B cell (primary cell): ENCODE data around the gene C6orf47. TPM values are rescaled to one million over a fixed set of nuclear protein-coding genes. Genes with fewer than 3 reads are reported as not detected.

Experiments
- ATAC-seq: fragments of 200-7000 bp; cut with Tn5 transposase; one replicate; pipeline ENCODE4 v1.10.0; 2021; ENCODE audit warnings: low read depth, mild to moderate bottlenecking, moderate number of reproducible peaks, moderate library complexity
- CTCF ChIA-PET: fragments of 350-600 bp; sonication (Branson Sonifier 250); formaldehyde crosslinking; loops from one replicate; lab custom pipeline; 2021; ENCODE audit warnings: antibody characterized with exemption, inconsistent platforms; lab: Charles Lee
- POLR2A ChIA-PET: fragments of 350-600 bp; sonication (Branson Sonifier 250); formaldehyde crosslinking; loops from one replicate; lab custom pipeline; 2021; ENCODE audit warnings: antibody characterized with exemption; lab: Charles Lee
- DNase-seq: peaks from one replicate; pipeline ENCODE4 v3.0.0; 2013
- H2AFZ ChIP-seq: 2 replicates; pipeline ENCODE4 v1.6.1; 2012; ENCODE audit warnings: mild to moderate bottlenecking, low read depth, low read length; ENCODE audit not compliant: insufficient read depth, poor library complexity, severe bottlenecking
- H3K27ac ChIP-seq, 2 donors: 1 replicate in 1 of 2; 2 replicates in 1 of 2; pipeline ENCODE4 v1.5.1; 2012 to 2013; ENCODE audit warnings: low read length in 2 of 2, mild to moderate bottlenecking in 2 of 2, moderate library complexity in 1 of 2
- H3K27me3 ChIP-seq, 4 experiments: fragments of 200-600 bp in 1 of 4; sonication (generic) in 1 of 4; replicated peaks in 1 of 4; 1 replicate in 2 of 4; 2 replicates in 2 of 4; pipeline versions ENCODE4 v1.6.1 to v1.7.0; 2013 to 2016; ENCODE audit warnings: low read length in 3 of 4, mild to moderate bottlenecking in 2 of 4, mixed read lengths in 1 of 4, moderate library complexity in 1 of 4; ENCODE audit not compliant: insufficient read depth in 4 of 4, control insufficient read depth in 3 of 4; ENCODE audit errors: control extremely low read depth in 1 of 4
- H3K36me3 ChIP-seq, 2 experiments: replicated peaks in 1 of 2; 1 replicate in 1 of 2; 2 replicates in 1 of 2; pipeline versions ENCODE4 v1.6.1 to v1.7.1; 2013; ENCODE audit warnings: low read length in 1 of 2; ENCODE audit not compliant: insufficient read depth in 2 of 2, control insufficient read depth in 1 of 2; ENCODE audit errors: control extremely low read depth in 1 of 2, extremely low read depth in 1 of 2
- H3K4me1 ChIP-seq, 2 donors: fragments of 200-600 bp in 1 of 2; sonication (generic) in 1 of 2; 1 replicate in 1 of 2; 2 replicates in 1 of 2; pipeline versions ENCODE4 v1.5.1 to v1.6.1; 2013 to 2017; ENCODE audit warnings: low read length in 2 of 2; ENCODE audit not compliant: control insufficient read depth in 2 of 2, insufficient read depth in 2 of 2
- H3K4me2 ChIP-seq: replicated peaks from 2 replicates; pipeline ENCODE3; 2012; ENCODE audit warnings: mild to moderate bottlenecking, low read depth, low read length; ENCODE audit not compliant: poor library complexity, severe bottlenecking
- H3K4me3 ChIP-seq, 5 experiments: fragments of 200-600 bp in 1 of 5; sonication (generic) in 1 of 5; 1 replicate in 3 of 5; 2 replicates in 2 of 5; pipeline versions ENCODE4 v1.5.1 to v1.7.0; 2011 to 2016; ENCODE audit warnings: low read length in 4 of 5, mild to moderate bottlenecking in 4 of 5, low read depth in 2 of 5, control low read depth in 1 of 5, moderate library complexity in 1 of 5; ENCODE audit not compliant: insufficient read depth in 1 of 5; ENCODE audit errors: control extremely low read depth in 1 of 5, extremely low read depth in 1 of 5
- H3K79me2 ChIP-seq: fragments of 200-600 bp; sonication (generic); one replicate; pipeline ENCODE4 v1.6.0; 2016; ENCODE audit warnings: low read length; ENCODE audit not compliant: control insufficient read depth, insufficient read depth
- H3K9ac ChIP-seq: fragments of 200-600 bp; sonication (generic); 2 replicates; pipeline ENCODE4 v1.6.1; 2017; ENCODE audit warnings: mild to moderate bottlenecking, low read length, moderate library complexity
- H3K9me3 ChIP-seq, 3 donors: one replicate each; pipeline versions ENCODE4 v1.6.1 to v1.7.1; 2013; ENCODE audit warnings: low read length in 2 of 3; ENCODE audit not compliant: control insufficient read depth in 2 of 3, insufficient read depth in 1 of 3; ENCODE audit errors: control extremely low read depth in 1 of 3
- H4K20me1 ChIP-seq: 2 replicates; pipeline ENCODE4 v1.6.0; 2012; ENCODE audit warnings: mild to moderate bottlenecking, low read length; ENCODE audit not compliant: insufficient read depth, control insufficient read depth, poor library complexity, severe bottlenecking
- H3K27ac Mint-ChIP-seq: one replicate; pipeline ENCODE4 v1.8.0; 2021; ENCODE audit warnings: mixed read lengths
- H3K27me3 Mint-ChIP-seq: one replicate; pipeline ENCODE4 v1.8.0; 2021; ENCODE audit warnings: mixed read lengths
- H3K4me1 Mint-ChIP-seq: one replicate; pipeline ENCODE4 v1.8.0; 2021; ENCODE audit warnings: mixed read lengths
- H3K4me3 Mint-ChIP-seq: one replicate; pipeline ENCODE4 v1.8.0; 2021; ENCODE audit warnings: mixed read lengths
- H3K9me3 Mint-ChIP-seq: one replicate; pipeline ENCODE4 v1.8.0; 2022; ENCODE audit warnings: mixed read lengths; ENCODE audit not compliant: insufficient read depth
- EZH2 ChIP-seq: IDR thresholded peaks from 2 replicates; pipeline ENCODE4 v1.6.1; 2012; ENCODE audit warnings: borderline replicate concordance, low read depth, mild to moderate bottlenecking, moderate library complexity, low read length; ENCODE audit not compliant: insufficient read depth, poor library complexity, severe bottlenecking
- WGBS: methylation state at CpG from one replicate; pipeline ENCODE4 v1.1.5; 2013; ENCODE audit warnings: missing lambda C conversion rate; ENCODE audit not compliant: insufficient coverage; 5-methylcytosine and 5-hydroxymethylcytosine counted together
- intact Hi-C: fragments of 100-400 bp; cut with micrococcal nuclease; formaldehyde crosslinking; loops from one replicate; pipeline ENCODE4 v1.10.0; 2022
- polyA plus RNA-seq: library from polyadenylated mRNA; depleted of rRNA; stranded (reverse); fragments of >200 nt; gene quantifications from 2 replicates; pipeline ENCODE4 v1.2.3, GENCODE V29; 2012
- total RNA-seq, 2 donors: library from RNA; stranded (reverse); fragments of 120-200 nt in 1 of 2; gene quantifications; 1 replicate in 1 of 2; 2 replicates in 1 of 2; pipeline versions ENCODE4 v1.2.3 to v1.2.4, GENCODE V29; 2013 to 2022
- TF ChIP-seq, protein P1 (sequence below): fragments of 200-600 bp; IDR thresholded peaks from one replicate; pipeline ENCODE4 v1.8.0; 2022; ENCODE audit warnings: antibody characterized with exemption, mild to moderate bottlenecking

Gene C6orf47
- total and polyA plus RNA-seq, 2 donors (not counting 1 experiment from before 2014, with no cell fraction given) = 7.6 to 34.0 TPM

DNA sequence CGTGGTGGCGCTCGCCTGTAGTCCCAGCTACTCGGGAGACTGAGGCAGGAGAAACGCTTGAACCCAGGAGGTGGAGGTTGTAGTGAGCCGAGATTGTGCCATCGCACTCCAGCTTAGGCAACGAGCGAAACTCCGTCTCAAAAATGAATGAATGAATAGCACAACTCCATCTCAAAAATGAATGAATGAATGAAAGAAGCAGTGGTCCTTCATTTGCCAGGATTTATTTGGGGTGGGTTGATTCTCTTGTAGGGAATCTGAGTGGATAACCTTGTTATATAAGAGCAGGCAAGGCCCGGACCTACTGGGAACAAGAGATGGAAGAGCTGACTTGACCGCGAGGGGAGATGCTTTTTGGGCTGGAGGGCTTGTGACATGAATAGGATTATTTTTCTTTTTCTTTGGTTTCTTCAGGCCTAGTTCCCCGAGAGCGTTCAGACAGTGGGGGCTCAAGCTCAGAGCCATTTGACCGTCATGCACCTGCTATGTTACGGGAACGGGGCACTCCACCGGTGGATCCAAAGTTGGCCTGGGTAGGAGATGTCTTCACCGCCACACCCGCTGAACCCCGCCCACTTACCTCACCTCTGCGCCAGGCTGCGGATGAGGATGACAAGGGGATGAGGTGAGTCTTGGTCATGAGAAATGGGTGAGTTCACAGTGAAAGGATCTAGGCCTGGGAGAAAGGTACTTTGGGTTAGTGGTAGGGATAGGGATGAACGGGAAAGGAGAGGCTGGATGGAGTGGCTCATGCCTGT, 30.2 kb downstream of the C6orf47 start:
- Mint-ChIP-seq H3K27ac (no peak overlapping the region), H3K4me3 (no peak overlapping the region), H3K4me1 (no peaks in the 10 kb centered on the region), H3K27me3 (no peaks in the 10 kb centered on the region), H3K9me3 (no peaks in the 10 kb centered on the region)
- 96% methylated on average over 18 of the region's 25 CpGs for WGBS
- H3K9me3 ChIP-seq = no peaks in the 10 kb centered on the region
- no peak for ATAC-seq
- no peak for TF ChIP-seq EZH2
- TF ChIP-seq, protein P1, sequence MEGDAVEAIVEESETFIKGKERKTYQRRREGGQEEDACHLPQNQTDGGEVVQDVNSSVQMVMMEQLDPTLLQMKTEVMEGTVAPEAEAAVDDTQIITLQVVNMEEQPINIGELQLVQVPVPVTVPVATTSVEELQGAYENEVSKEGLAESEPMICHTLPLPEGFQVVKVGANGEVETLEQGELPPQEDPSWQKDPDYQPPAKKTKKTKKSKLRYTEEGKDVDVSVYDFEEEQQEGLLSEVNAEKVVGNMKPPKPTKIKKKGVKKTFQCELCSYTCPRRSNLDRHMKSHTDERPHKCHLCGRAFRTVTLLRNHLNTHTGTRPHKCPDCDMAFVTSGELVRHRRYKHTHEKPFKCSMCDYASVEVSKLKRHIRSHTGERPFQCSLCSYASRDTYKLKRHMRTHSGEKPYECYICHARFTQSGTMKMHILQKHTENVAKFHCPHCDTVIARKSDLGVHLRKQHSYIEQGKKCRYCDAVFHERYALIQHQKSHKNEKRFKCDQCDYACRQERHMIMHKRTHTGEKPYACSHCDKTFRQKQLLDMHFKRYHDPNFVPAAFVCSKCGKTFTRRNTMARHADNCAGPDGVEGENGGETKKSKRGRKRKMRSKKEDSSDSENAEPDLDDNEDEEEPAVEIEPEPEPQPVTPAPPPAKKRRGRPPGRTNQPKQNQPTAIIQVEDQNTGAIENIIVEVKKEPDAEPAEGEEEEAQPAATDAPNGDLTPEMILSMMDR = no peak
- no peak overlapping the region for H3K4me3 ChIP-seq
- H3K36me3 ChIP-seq = peaks cover 6 to 92% of the 10 kb centered on the region in 2 experiments
- no peaks in the 10 kb centered on the region for H3K27me3 ChIP-seq
- no peak for DNase-seq
- no peak overlapping the region for H3K9ac ChIP-seq
- POLR2A ChIA-PET = no interaction called here
- no peak overlapping the region for H3K4me2 ChIP-seq
- H3K4me1 ChIP-seq = no peaks in the 10 kb centered on the region
- H3K27ac ChIP-seq = no peak overlapping the region
- intact Hi-C loops = no loop called here
- CTCF ChIA-PET = no interaction called here
- peaks cover 46% of the 10 kb centered on the region for H4K20me1 ChIP-seq
- peaks cover 6% of the 10 kb centered on the region for H3K79me2 ChIP-seq
- no peak overlapping the region for H2AFZ ChIP-seq

DNA sequence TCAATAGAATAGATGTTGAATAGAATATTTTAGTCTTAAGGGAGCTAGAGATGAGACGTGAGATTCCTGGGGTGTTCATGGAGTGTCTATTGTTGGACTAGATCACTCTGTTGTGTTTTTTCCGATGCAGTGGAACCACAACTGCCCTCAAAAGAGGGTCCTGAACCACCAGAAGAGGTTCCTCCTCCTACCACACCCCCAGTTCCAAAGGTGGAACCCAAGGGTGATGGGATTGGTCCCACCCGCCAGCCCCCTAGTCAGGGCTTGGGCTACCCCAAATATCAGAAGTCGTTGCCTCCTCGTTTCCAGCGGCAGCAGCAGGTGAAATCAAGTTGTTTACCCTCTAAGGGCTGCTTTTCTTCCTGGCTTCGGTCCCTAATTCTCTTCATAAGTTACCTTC, 31.6 kb downstream of the C6orf47 start:
- Histone ChIP-seq H3K9me3 (no peaks in the 10 kb centered on the region), H3K4me3 (no peak overlapping the region), H3K27ac (no peak overlapping the region), H3K27me3 (no peaks in the 10 kb centered on the region), H2AFZ (no peak overlapping the region), H3K79me2 (peaks cover 8% of the 10 kb centered on the region), H3K36me3 (peaks cover 5 to 91% of the 10 kb centered on the region in 2 experiments), H3K4me1 (no peaks in the 10 kb centered on the region), H4K20me1 (peaks cover 47% of the 10 kb centered on the region), H3K4me2 (no peak overlapping the region), H3K9ac (no peak overlapping the region)
- Mint-ChIP-seq H3K27ac (no peak overlapping the region), H3K9me3 (no peaks in the 10 kb centered on the region), H3K4me3 (no peak overlapping the region), H3K27me3 (no peaks in the 10 kb centered on the region), H3K4me1 (no peaks in the 10 kb centered on the region)
- 100% methylated on average over 6 of the region's 7 CpGs for whole genome bisulfite sequencing
- POLR2A ChIA-PET = no interaction called here
- no peak for TF ChIP-seq EZH2
- TF ChIP-seq, protein P1 = no peak
- intact Hi-C loops = no loop called here
- DNase-seq (no peak), ATAC-seq (no peak)
- CTCF ChIA-PET = no interaction called here
